Measurements from ENCODE around the gene ATF3.
A peak's percentile ranks its signal among the peaks of the same experiment; 100 is the strongest.

Gene ATF3

GRCh38 chr1:212585210-212585609 is 23.4 kb upstream of the ATF3 start:
- no peak for DNase-seq (ENCODE audit: low read depth)
- TF ChIP-seq CTCF (conservative IDR thresholded peaks at IDR 0.05; ENCODE audit: control insufficient read depth, insufficient read depth, low read depth, low read length) = no peak
- no peak overlapping the region for H3K4me3 ChIP-seq (ENCODE audit: control insufficient read depth, low read depth, low read length)

GRCh38 chr1:212586206-212587015 is 22.1 kb upstream of the ATF3 start:
- no peak for TF ChIP-seq CTCF (conservative IDR thresholded peaks at IDR 0.05; ENCODE audit: control insufficient read depth, insufficient read depth, low read depth, low read length)
- H3K4me3 ChIP-seq (ENCODE audit: control insufficient read depth, low read depth, low read length) = no peak overlapping the region
- DNase-seq (ENCODE audit: low read depth) = no peak

GRCh38 chr1:212587016-212587887 is 21.3 kb upstream of the ATF3 start:
- no peak for TF ChIP-seq CTCF (conservative IDR thresholded peaks at IDR 0.05; ENCODE audit: control insufficient read depth, insufficient read depth, low read depth, low read length)
- DNase-seq (ENCODE audit: low read depth) = peak; percentile 36
- no peak overlapping the region for H3K4me3 ChIP-seq (ENCODE audit: control insufficient read depth, low read depth, low read length)

GRCh38 chr1:212587888-212588510 is 20.6 kb upstream of the ATF3 start:
- H3K4me3 ChIP-seq (ENCODE audit: control insufficient read depth, low read depth, low read length) = no peak overlapping the region
- DNase-seq (ENCODE audit: low read depth) = no peak
- TF ChIP-seq CTCF (conservative IDR thresholded peaks at IDR 0.05; ENCODE audit: control insufficient read depth, insufficient read depth, low read depth, low read length) = no peak

- no peak for DNase-seq (ENCODE audit: low read depth)
- no peak for TF ChIP-seq CTCF (conservative IDR thresholded peaks at IDR 0.05; ENCODE audit: control insufficient read depth, insufficient read depth, low read depth, low read length)
- no peak overlapping the region for H3K4me3 ChIP-seq (ENCODE audit: control insufficient read depth, low read depth, low read length)
Observed at GRCh38 chr1:212589446-212589845, 19.1 kb upstream of the ATF3 start.

- TF ChIP-seq CTCF (conservative IDR thresholded peaks at IDR 0.05; ENCODE audit: control insufficient read depth, insufficient read depth, low read depth, low read length) = no peak
- no peak for DNase-seq (ENCODE audit: low read depth)
- H3K4me3 ChIP-seq (ENCODE audit: control insufficient read depth, low read depth, low read length) = no peak overlapping the region
Observed at GRCh38 chr1:212591922-212592321, 16.6 kb upstream of the ATF3 start.
